HG03442 (cell line): ENCODE measurements around the gene RBM17.
"Not testable (repeated sequence)": the region's sequence is repeated elsewhere in the genome, so short reads cannot be mapped to it uniquely, and the experiment has no call there.

Experiments
- ATAC-seq: cut with Tn5 transposase; IDR thresholded peaks from one replicate; pipeline ENCODE4 v1.9.1; 2021; ENCODE audit warnings: mild to moderate bottlenecking, moderate library complexity; ENCODE audit not compliant: unreplicated experiment

Gene RBM17

GRCh38 chr10:6134099-6134823 lies 45.4 kb downstream of the RBM17 start:
- ATAC-seq = no peak

- no peak for ATAC-seq
Observed at GRCh38 chr10:6135039-6135438, 46.2 kb downstream of the RBM17 start.

- no peak for ATAC-seq
Observed at GRCh38 chr10:6135589-6136168, 46.8 kb downstream of the RBM17 start.

- ATAC-seq = peak; percentile 50
Observed at GRCh38 chr10:6136215-6137201, 47.7 kb downstream of the RBM17 start.

- ATAC-seq = no peak
Observed at GRCh38 chr10:6138456-6138855, 49.6 kb downstream of the RBM17 start.

GRCh38 chr10:6139470-6139869 lies 50.6 kb downstream of the RBM17 start:
- ATAC-seq = no peak

GRCh38 chr10:6140141-6140841 lies 51.5 kb downstream of the RBM17 start:
- no peak for ATAC-seq

GRCh38 chr10:6140965-6141295 lies 52.1 kb downstream of the RBM17 start:
- peak; percentile 0 for ATAC-seq

GRCh38 chr10:6141296-6142151 lies 52.7 kb downstream of the RBM17 start:
- ATAC-seq = peak; percentile 54

- ATAC-seq = not testable (repeated sequence)
Observed at GRCh38 chr10:6142186-6142585, 53.4 kb downstream of the RBM17 start.

GRCh38 chr10:6142644-6143043 lies 53.8 kb downstream of the RBM17 start:
- no peak for ATAC-seq

- no peak for ATAC-seq
Observed at GRCh38 chr10:6143181-6143580, 54.3 kb downstream of the RBM17 start.

GRCh38 chr10:6144406-6145165 lies 55.8 kb downstream of the RBM17 start:
- ATAC-seq = peak; percentile 71

GRCh38 chr10:6145166-6145987 lies 56.5 kb downstream of the RBM17 start:
- ATAC-seq = no peak

- ATAC-seq = no peak
Observed at GRCh38 chr10:6146013-6146785, 57.4 kb downstream of the RBM17 start.

GRCh38 chr10:6146921-6147320 lies 58.1 kb downstream of the RBM17 start:
- no peak for ATAC-seq

- ATAC-seq = no peak
Observed at GRCh38 chr10:6148251-6148701, 59.4 kb downstream of the RBM17 start.

GRCh38 chr10:6148908-6149307 lies 60.1 kb downstream of the RBM17 start:
- no peak for ATAC-seq
